Stimulated activated CD8-positive, alpha-beta memory T cell treated with anti-CD3 and anti-CD28 coated beads, Interleukin-4, amount 100 ng/mL, for 24 hours (primary cell): ENCODE measurements around the gene COG1.

Experiments
- DNase-seq: peaks from one replicate; pipeline ENCODE4 v3.0.0-alpha.2; 2020; ENCODE audit warnings: low read depth

Gene COG1

GRCh38 chr17:73168667-73169066 is 24.2 kb upstream of the COG1 start:
- no peak for DNase-seq

GRCh38 chr17:73170324-73170723 is 22.5 kb upstream of the COG1 start:
- DNase-seq, result no peak

GRCh38 chr17:73172252-73172651 is 20.6 kb upstream of the COG1 start:
- no peak for DNase-seq

- DNase-seq, result no peak
Observed at GRCh38 chr17:73174126-73174525, 18.7 kb upstream of the COG1 start.

- no peak for DNase-seq
Observed at GRCh38 chr17:73175962-73176565, 16.8 kb upstream of the COG1 start.

GRCh38 chr17:73179387-73179786 is 13.5 kb upstream of the COG1 start:
- DNase-seq, result no peak

GRCh38 chr17:73179878-73180277 is 13.0 kb upstream of the COG1 start:
- DNase-seq, result no peak

- DNase-seq, result no peak
Observed at GRCh38 chr17:73182616-73183310, 10.1 kb upstream of the COG1 start.

GRCh38 chr17:73184136-73184993 is 8.5 kb upstream of the COG1 start:
- no peak for DNase-seq

- DNase-seq, result no peak
Observed at GRCh38 chr17:73186283-73187050, 6.4 kb upstream of the COG1 start.

- DNase-seq, result no peak
Observed at GRCh38 chr17:73187203-73187769, 5.6 kb upstream of the COG1 start.

- DNase-seq, result no peak
Observed at GRCh38 chr17:73188011-73188410, 4.8 kb upstream of the COG1 start.

- no peak for DNase-seq
Observed at GRCh38 chr17:73189417-73190099, 3.3 kb upstream of the COG1 start.

GRCh38 chr17:73191443-73192205 is 1.2 kb upstream of the COG1 start:
- peak; percentile 49 for DNase-seq

GRCh38 chr17:73192206-73192893 is 505 bp upstream of the COG1 start:
- peak; percentile 53 for DNase-seq

- no peak for DNase-seq
Observed at GRCh38 chr17:73194514-73195222, 1.8 kb downstream of the COG1 start.

- no peak for DNase-seq
Observed at GRCh38 chr17:73196500-73196899, 3.6 kb downstream of the COG1 start.

- DNase-seq, result no peak
Observed at GRCh38 chr17:73197161-73197560, 4.3 kb downstream of the COG1 start.

- no peak for DNase-seq
Observed at GRCh38 chr17:73198201-73198929, 5.5 kb downstream of the COG1 start.
